ENCODE data around the gene DLGAP4. TPM values are rescaled to one million over a fixed set of nuclear protein-coding genes. Genes with fewer than 3 reads are reported as not detected.

DLGAP4 gene
- total RNA-seq, 2 experiments from 2014 or later: 11.5 to 13.1 TPM

DNA sequence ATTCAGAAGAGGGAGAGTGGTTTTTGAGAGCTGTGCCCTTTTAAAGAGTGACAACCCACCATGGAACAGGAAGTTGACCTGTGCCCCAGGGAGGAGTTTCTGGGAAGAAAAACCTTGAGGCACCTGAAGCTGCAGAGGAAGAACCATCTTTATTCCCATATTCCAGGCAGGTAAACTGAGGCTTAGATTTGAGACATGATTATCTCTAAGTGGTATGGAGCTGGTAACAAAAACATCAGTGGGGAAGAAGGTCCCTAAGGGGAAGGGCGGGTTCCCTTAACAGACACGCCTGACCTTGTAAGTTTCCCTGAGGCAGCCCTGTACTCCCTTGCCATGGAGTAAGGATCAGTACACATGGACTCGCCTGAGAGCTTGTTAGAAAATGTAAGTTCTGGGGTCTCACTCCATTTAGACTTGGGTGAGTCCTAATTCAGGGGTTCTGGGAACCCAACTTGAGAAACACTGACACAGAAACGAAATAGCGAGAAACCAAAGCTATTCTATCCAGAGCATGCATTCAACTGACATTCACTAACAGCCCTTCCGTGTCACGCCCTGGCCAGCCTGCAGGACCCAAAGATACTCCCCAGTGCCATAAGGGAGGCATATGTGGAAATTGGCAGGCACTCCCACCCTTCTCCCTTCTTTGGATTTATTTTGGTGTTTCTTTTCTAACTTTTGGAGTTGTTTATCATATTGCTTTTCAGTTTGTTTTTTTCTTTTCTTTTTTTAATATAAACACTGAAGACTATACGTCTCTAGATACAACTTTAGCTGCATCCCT is 90.9 kb downstream of the DLGAP4 start:
- H3K9me3 Mint-ChIP-seq: no peaks in the 10 kb centered on the region
- ChIA-PET CTCF (interaction anchor here (3.0 to 3.6 kb wide), 2 partner anchors 43 to 195 kb away, joined by 22 to 24 read pairs; no protein-coding TSS in a partner anchor), POLR2A (no interaction called here)
- no peak for ATAC-seq
- H3K27me3 Mint-ChIP-seq: peaks cover 16% of the 10 kb centered on the region
- no peaks in the 10 kb centered on the region for H3K36me3 Mint-ChIP-seq (ENCODE audit: low read depth)
- no peak overlapping the region for H3K4me3 Mint-ChIP-seq
- no peaks in the 10 kb centered on the region for H3K4me1 Mint-ChIP-seq (ENCODE audit: low read depth)
- H3K27ac Mint-ChIP-seq: no peak overlapping the region
- DNase-seq: no peak
- intact Hi-C loops (cut with micrococcal nuclease): no loop called here
- TF ChIP-seq, protein P1, sequence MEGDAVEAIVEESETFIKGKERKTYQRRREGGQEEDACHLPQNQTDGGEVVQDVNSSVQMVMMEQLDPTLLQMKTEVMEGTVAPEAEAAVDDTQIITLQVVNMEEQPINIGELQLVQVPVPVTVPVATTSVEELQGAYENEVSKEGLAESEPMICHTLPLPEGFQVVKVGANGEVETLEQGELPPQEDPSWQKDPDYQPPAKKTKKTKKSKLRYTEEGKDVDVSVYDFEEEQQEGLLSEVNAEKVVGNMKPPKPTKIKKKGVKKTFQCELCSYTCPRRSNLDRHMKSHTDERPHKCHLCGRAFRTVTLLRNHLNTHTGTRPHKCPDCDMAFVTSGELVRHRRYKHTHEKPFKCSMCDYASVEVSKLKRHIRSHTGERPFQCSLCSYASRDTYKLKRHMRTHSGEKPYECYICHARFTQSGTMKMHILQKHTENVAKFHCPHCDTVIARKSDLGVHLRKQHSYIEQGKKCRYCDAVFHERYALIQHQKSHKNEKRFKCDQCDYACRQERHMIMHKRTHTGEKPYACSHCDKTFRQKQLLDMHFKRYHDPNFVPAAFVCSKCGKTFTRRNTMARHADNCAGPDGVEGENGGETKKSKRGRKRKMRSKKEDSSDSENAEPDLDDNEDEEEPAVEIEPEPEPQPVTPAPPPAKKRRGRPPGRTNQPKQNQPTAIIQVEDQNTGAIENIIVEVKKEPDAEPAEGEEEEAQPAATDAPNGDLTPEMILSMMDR (IDR thresholded peaks at IDR 0.05): no peak

DNA sequence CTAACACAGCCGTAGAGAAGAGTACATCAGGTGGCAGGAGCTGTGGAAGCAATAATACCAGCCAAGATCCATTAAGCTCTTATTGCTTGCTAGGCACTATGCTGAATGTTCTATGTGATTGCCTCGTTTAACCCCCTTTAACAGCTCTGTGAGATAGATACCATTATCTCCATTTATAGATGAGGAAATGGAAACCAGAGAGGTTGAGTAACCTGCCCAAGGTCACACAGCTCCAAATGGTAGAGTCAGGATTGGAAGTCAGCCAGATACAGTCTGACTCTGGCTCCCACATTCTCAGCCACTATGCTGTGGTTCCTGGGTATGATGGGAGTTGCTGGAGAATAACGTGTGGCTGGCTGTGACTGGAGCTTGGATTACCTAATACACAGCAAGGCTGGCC is 92.4 kb downstream of the DLGAP4 start:
- H3K27ac Mint-ChIP-seq: no peak overlapping the region
- ChIA-PET CTCF (interaction anchor here (1.0 to 3.6 kb wide), 9 partner anchors 10 to 406 kb away, joined by 3 to 24 read pairs (median 10); no protein-coding TSS in a partner anchor), POLR2A (no interaction called here)
- H3K27me3 Mint-ChIP-seq: peaks cover 20% of the 10 kb centered on the region
- DNase-seq (no peak), ATAC-seq (no peak)
- no peaks in the 10 kb centered on the region for H3K9me3 Mint-ChIP-seq
- H3K36me3 Mint-ChIP-seq (ENCODE audit: low read depth): no peaks in the 10 kb centered on the region
- intact Hi-C loops (cut with micrococcal nuclease): no loop called here
- H3K4me3 Mint-ChIP-seq: no peak overlapping the region
- TF ChIP-seq, protein P1 (IDR thresholded peaks at IDR 0.05): no peak
- no peaks in the 10 kb centered on the region for H3K4me1 Mint-ChIP-seq (ENCODE audit: low read depth)

DNA sequence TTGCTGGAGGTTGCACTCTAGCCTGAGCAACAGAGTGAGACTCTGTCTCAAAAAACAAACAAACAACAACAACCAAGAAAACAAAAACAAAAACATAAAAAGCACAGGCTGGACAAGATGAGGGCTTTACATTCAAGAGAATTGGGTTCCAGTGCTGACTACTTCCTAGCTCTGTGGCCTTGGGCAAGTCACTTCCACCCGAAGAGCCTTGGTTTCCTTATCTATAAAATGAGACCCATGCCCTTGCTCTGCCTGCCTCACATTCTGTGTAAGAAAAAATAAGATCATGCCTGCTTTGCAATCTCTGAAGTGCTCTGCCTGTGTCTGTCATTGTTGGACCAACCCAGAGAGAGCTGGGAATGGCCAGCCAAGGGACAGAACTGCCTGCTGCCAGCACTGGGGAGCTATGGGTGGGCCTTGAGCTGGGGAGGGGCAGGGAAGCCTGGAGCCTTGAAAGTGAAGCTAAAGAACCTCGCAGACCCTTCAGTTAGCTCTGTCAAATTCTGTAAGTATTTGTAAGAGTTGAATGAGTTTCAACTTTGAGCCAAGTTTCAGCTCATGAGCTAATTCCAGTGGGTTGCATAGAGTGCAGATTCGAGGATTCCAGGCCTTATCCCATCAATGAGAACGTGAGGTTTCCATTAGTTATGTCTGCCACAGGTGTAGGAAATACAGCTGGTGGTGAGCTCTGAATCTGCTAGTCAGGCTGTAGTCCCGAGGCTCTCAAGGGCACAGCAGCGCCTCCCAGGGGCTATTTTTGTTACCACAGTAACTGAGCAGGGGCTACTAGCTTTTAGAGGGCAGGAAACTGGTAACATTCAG is 93.2 kb downstream of the DLGAP4 start:
- POLR2A ChIA-PET: no interaction called here

DNA sequence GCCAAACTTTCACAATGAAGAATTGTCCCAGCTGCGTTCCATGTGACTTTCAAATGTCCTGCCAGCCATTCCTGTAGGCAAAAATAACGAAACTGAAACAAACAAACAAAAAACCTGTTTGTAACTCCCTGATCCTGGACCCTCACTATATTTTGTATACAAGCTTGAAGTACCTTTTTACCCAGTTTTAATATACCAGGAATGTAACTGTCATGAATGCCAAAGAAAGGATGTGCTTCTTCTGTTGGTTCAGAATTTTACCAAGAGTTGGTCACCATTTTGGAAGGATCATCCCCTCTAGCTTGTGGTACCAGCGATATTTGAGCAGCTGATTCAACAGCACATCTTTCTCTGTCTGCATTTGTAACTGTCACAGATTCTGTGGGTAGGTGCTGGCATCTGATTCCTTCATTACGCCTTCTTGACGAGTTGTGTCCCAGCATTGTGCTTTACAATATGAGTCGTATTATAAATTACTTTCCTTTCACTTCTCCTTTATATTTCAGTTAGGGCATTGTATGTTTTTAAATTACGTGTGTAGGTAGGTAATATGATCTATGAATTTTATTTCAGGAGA is 93.9 kb downstream of the DLGAP4 start:
- no peak overlapping the region for H3K4me3 Mint-ChIP-seq
- DNase-seq (no peak), ATAC-seq (no peak)
- no peaks in the 10 kb centered on the region for H3K4me1 Mint-ChIP-seq (ENCODE audit: low read depth)
- H3K36me3 Mint-ChIP-seq (ENCODE audit: low read depth): no peaks in the 10 kb centered on the region
- peaks cover 20% of the 10 kb centered on the region for H3K27me3 Mint-ChIP-seq
- ChIA-PET POLR2A (no interaction called here), CTCF (interaction anchor here (0.7 to 3.6 kb wide), 31 partner anchors 8 to 408 kb away, joined by 3 to 24 read pairs (median 4); partner anchors contain the start of gene AAR2)
- H3K27ac Mint-ChIP-seq: no peak overlapping the region
- H3K9me3 Mint-ChIP-seq: no peaks in the 10 kb centered on the region
- intact Hi-C loops (cut with micrococcal nuclease): no loop called here
- TF ChIP-seq, protein P1 (IDR thresholded peaks at IDR 0.05): no peak

More for the DNA sequence above, 93.2 kb downstream of the DLGAP4 start:
- CTCF ChIA-PET: interaction anchor here (0.7 to 3.6 kb wide), 35 partner anchors 9 to 410 kb away, joined by 3 to 24 read pairs (median 4); partner anchors contain the start of gene AAR2
- Mint-ChIP-seq H3K4me1 (ENCODE audit: low read depth) (no peaks in the 10 kb centered on the region), H3K27ac (no peak overlapping the region), H3K9me3 (no peaks in the 10 kb centered on the region), H3K4me3 (no peak overlapping the region), H3K27me3 (peaks cover 20% of the 10 kb centered on the region), H3K36me3 (ENCODE audit: low read depth) (no peaks in the 10 kb centered on the region)
- intact Hi-C loops (cut with micrococcal nuclease): no loop called here
- TF ChIP-seq, protein P1 (IDR thresholded peaks at IDR 0.05): peak; percentile 61
- peak; percentile 77 for ATAC-seq
- DNase-seq: peak; percentile 80
